ENCODE data around the gene ANKDD1B. TPM values are rescaled to one million over a fixed set of nuclear protein-coding genes. Genes with fewer than 3 reads are reported as not detected.

The ANKDD1B gene
- total RNA-seq, 1 experiment from 2014 or later: 0.06 TPM

GRCh38 chr5:75706016-75706415 is 94.8 kb downstream of the ANKDD1B start:
- no peak for DNase-seq (ENCODE audit: low read depth)

- no peak for DNase-seq (ENCODE audit: low read depth)
These were observed 95.5 kb downstream of the ANKDD1B start for GRCh38 chr5:75706775-75707174.

- peak; percentile 28 for DNase-seq (ENCODE audit: low read depth)
These were observed 96.8 kb downstream of the ANKDD1B start for GRCh38 chr5:75707911-75708509.

GRCh38 chr5:75710637-75711036 is 99.4 kb downstream of the ANKDD1B start:
- DNase-seq (ENCODE audit: low read depth): no peak

- no peak for DNase-seq (ENCODE audit: low read depth)
These were observed 99.9 kb downstream of the ANKDD1B start for GRCh38 chr5:75711151-75711550.

- no peak for DNase-seq (ENCODE audit: low read depth)
These were observed 100.8 kb downstream of the ANKDD1B start for GRCh38 chr5:75712091-75712490.

- no peak for DNase-seq (ENCODE audit: low read depth)
These were observed 105.4 kb downstream of the ANKDD1B start for GRCh38 chr5:75716715-75717081.

GRCh38 chr5:75717082-75717922 is 106.0 kb downstream of the ANKDD1B start, which contains the start of gene POC5:
TSS of gene POC5 (minus strand) at chr5:75717437. CDS start at chr5:75712937, 4,500 bp downstream.
- DNase-seq (ENCODE audit: low read depth): peak; percentile 96

GRCh38 chr5:75720882-75721281 is 109.6 kb downstream of the ANKDD1B start:
- no peak for DNase-seq (ENCODE audit: low read depth)

Other genes starting within 250 kb of the ANKDD1B start
- 10.0 and 12.5 TPM in 2 replicates for gene CERT1, start 99.8 kb upstream of the ANKDD1B start, total RNA-seq (2014; rRNA removed; shearing (Covaris generic))
- gene POLK, start 99.6 kb upstream of the ANKDD1B start, total RNA-seq (2014; rRNA removed; shearing (Covaris generic)): 20.2 and 31.6 TPM in 2 replicates
- gene POC5, start 106.0 kb downstream of the ANKDD1B start, total RNA-seq (2014; rRNA removed; shearing (Covaris generic)): 45.1 and 51.1 TPM in 2 replicates